H9 (cell line): ENCODE results near the gene NARF. TPM values are rescaled to one million over a fixed set of nuclear protein-coding genes. Genes with fewer than 3 reads are reported as not detected.

ENCODE experiments used
- DNase-seq: peaks from one replicate; pipeline ENCODE4 v3.0.0-alpha.2; 2017
- H2AFZ ChIP-seq: one replicate; pipeline ENCODE4 v1.6.1; 2013; ENCODE audit warnings: mild to moderate bottlenecking, low read length, control low read depth, moderate library complexity
- H2AK5ac ChIP-seq: 2 replicates; pipeline ENCODE4 v1.6.1; 2013; ENCODE audit warnings: low read length, control low read depth, mixed read lengths; ENCODE audit not compliant: insufficient read length
- H2BK120ac ChIP-seq: one replicate; pipeline ENCODE4 v1.6.1; 2013; ENCODE audit warnings: low read depth, mild to moderate bottlenecking, low read length, control low read depth, inconsistent platforms; ENCODE audit not compliant: poor library complexity, severe bottlenecking
- H2BK12ac ChIP-seq: 2 replicates; pipeline ENCODE4 v1.6.1; 2013; ENCODE audit warnings: low read length, control low read depth, mixed read lengths, low read depth; ENCODE audit not compliant: insufficient read length
- H2BK15ac ChIP-seq: 2 replicates; pipeline ENCODE4 v1.6.1; 2013; ENCODE audit warnings: low read depth, low read length, control low read depth
- H2BK20ac ChIP-seq: one replicate; pipeline ENCODE4 v1.6.1; 2013; ENCODE audit warnings: low read depth, mild to moderate bottlenecking, low read length, control low read depth, inconsistent platforms; ENCODE audit not compliant: poor library complexity, severe bottlenecking
- H2BK5ac ChIP-seq: 2 replicates; pipeline ENCODE4 v1.6.1; 2013; ENCODE audit warnings: low read length, control low read depth, mixed read lengths; ENCODE audit not compliant: insufficient read length
- H3K14ac ChIP-seq: 2 replicates; pipeline ENCODE4 v1.6.1; 2013; ENCODE audit warnings: low read length, control low read depth; ENCODE audit not compliant: insufficient read depth
- H3K18ac ChIP-seq: 2 replicates; pipeline ENCODE4 v1.6.1; 2013; ENCODE audit warnings: low read depth, mild to moderate bottlenecking, mixed read lengths, low read length, control low read depth; ENCODE audit not compliant: insufficient read length
- H3K23ac ChIP-seq: 2 replicates; pipeline ENCODE4 v1.6.1; 2013; ENCODE audit warnings: low read length, control low read depth, mixed read lengths, low read depth; ENCODE audit not compliant: insufficient read length
- H3K23me2 ChIP-seq: 2 replicates; pipeline ENCODE4 v1.6.1; 2013; ENCODE audit warnings: low read depth, mild to moderate bottlenecking, mixed read lengths, low read length, control low read depth; ENCODE audit not compliant: insufficient read length, poor library complexity, severe bottlenecking
- H3K27ac ChIP-seq: 2 replicates; pipeline ENCODE4 v1.5.1; 2013; ENCODE audit warnings: low read length, control low read depth, mixed read lengths, low read depth; ENCODE audit not compliant: insufficient read length
- H3K27me3 ChIP-seq: 2 replicates; pipeline ENCODE4 v1.6.1; 2013; ENCODE audit warnings: low read length, control low read depth, inconsistent platforms; ENCODE audit not compliant: insufficient read depth
- H3K4ac ChIP-seq: 2 replicates; pipeline ENCODE4 v1.6.1; 2013; ENCODE audit warnings: low read depth, mild to moderate bottlenecking, control low read depth, inconsistent platforms, low read length, moderate library complexity
- H3K4me1 ChIP-seq: 2 replicates; pipeline ENCODE4 v1.6.1; 2013; ENCODE audit warnings: low read length, control low read depth, inconsistent platforms; ENCODE audit not compliant: insufficient read depth
- H3K4me2 ChIP-seq: 2 replicates; pipeline ENCODE4 v1.6.1; 2013; ENCODE audit warnings: low read length, control low read depth, mixed read lengths; ENCODE audit not compliant: insufficient read length, insufficient read depth
- H3K56ac ChIP-seq: 2 replicates; pipeline ENCODE4 v1.6.1; 2013; ENCODE audit warnings: low read depth, mild to moderate bottlenecking, mixed read lengths, low read length, control low read depth; ENCODE audit not compliant: insufficient read length
- H3K79me1 ChIP-seq: 2 replicates; pipeline ENCODE4 v1.6.1; 2013; ENCODE audit warnings: low read depth, mild to moderate bottlenecking, moderate library complexity, low read length, control low read depth, inconsistent platforms; ENCODE audit not compliant: insufficient read depth, poor library complexity, severe bottlenecking
- H3K79me2 ChIP-seq: 2 replicates; pipeline ENCODE4 v1.6.1; 2013; ENCODE audit warnings: low read length, control low read depth, inconsistent platforms; ENCODE audit not compliant: insufficient read depth
- H3K9ac ChIP-seq: 2 replicates; pipeline ENCODE4 v1.6.1; 2013; ENCODE audit warnings: low read length, control low read depth, mixed read lengths; ENCODE audit not compliant: insufficient read length; ENCODE audit errors: extremely low read depth
- H3K9me3 ChIP-seq: one replicate; pipeline ENCODE4 v1.6.1; 2013; ENCODE audit warnings: low read depth, low read length, inconsistent platforms; ENCODE audit not compliant: control insufficient read depth
- H3T11ph ChIP-seq: one replicate; pipeline ENCODE4 v1.6.1; 2013; ENCODE audit warnings: mild to moderate bottlenecking, low read length, control low read depth, inconsistent platforms
- H4K20me1 ChIP-seq: one replicate; pipeline ENCODE4 v1.6.1; 2013; ENCODE audit not compliant: control insufficient read depth, insufficient read length, insufficient read depth
- H4K5ac ChIP-seq: 2 replicates; pipeline ENCODE4 v1.6.1; 2013; ENCODE audit warnings: low read depth, mild to moderate bottlenecking, mixed read lengths, low read length, control low read depth; ENCODE audit not compliant: insufficient read length
- H4K8ac ChIP-seq: replicated peaks from 2 replicates; pipeline ENCODE4 v1.6.1; 2013; ENCODE audit warnings: low read length, control low read depth, mixed read lengths, low read depth; ENCODE audit not compliant: insufficient read length
- H4K91ac ChIP-seq: 2 replicates; pipeline ENCODE4 v1.6.1; 2013; ENCODE audit warnings: low read depth, mild to moderate bottlenecking, moderate library complexity, mixed read lengths, low read length, control low read depth; ENCODE audit not compliant: insufficient read length
- H3K27ac Mint-ChIP-seq, 3 experiments: 2 replicates in 2 of 3; 3 replicates in 1 of 3; pipeline ENCODE4 v1.8.0; 2020 to 2021; ENCODE audit warnings: mixed read lengths in 3 of 3, mild to moderate bottlenecking in 1 of 3, moderate library complexity in 1 of 3
- H3K27me3 Mint-ChIP-seq: 2 replicates; pipeline ENCODE4 v1.8.0; 2021; ENCODE audit warnings: low read depth, mild to moderate bottlenecking, moderate library complexity, mixed read lengths
- H3K36me3 Mint-ChIP-seq, 3 experiments: 2 replicates in 2 of 3; 3 replicates in 1 of 3; pipeline ENCODE4 v1.8.0; 2020 to 2021; ENCODE audit warnings: low read depth in 3 of 3, mixed read lengths in 3 of 3; ENCODE audit not compliant: insufficient read depth in 1 of 3
- H3K4me1 Mint-ChIP-seq, 2 experiments: 2 replicates each; pipeline ENCODE4 v1.8.0; 2020; ENCODE audit warnings: mixed read lengths in 2 of 2
- H3K4me3 Mint-ChIP-seq, 2 experiments: 2 replicates in 1 of 2; 3 replicates in 1 of 2; pipeline ENCODE4 v1.8.0; 2020 to 2021; ENCODE audit warnings: mild to moderate bottlenecking in 2 of 2, mixed read lengths in 2 of 2, moderate library complexity in 1 of 2
- H3K9me3 Mint-ChIP-seq, 2 experiments: 2 replicates in 1 of 2; 3 replicates in 1 of 2; pipeline ENCODE4 v1.8.0; 2020; ENCODE audit warnings: mild to moderate bottlenecking in 2 of 2, mixed read lengths in 2 of 2, moderate library complexity in 1 of 2
- WGBS: extraction: QIAGEN DNeasy Blood & Tissue Kit; methylation state at CpG from one replicate; pipeline ENCODE4 v1.1.7; 2013; ENCODE audit warnings: missing lambda C conversion rate, low lambda C conversion rate, mixed read lengths; ENCODE audit not compliant: insufficient read length; ENCODE audit errors: extremely low coverage; 5-methylcytosine and 5-hydroxymethylcytosine counted together
- total RNA-seq: library from RNA; stranded (reverse); gene quantifications from 2 replicates; pipeline ENCODE4 v1.2.1, GENCODE V29; 2021
- TF ChIP-seq, protein P1 (sequence below): fragments of 200-600 bp; sonication (generic); conservative IDR thresholded peaks from 3 replicates; pipeline ENCODE4 v1.8.0; 2021; ENCODE audit warnings: antibody characterized with exemption, mild to moderate bottlenecking

Gene NARF
- total RNA-seq, 1 experiment from 2014 or later = 124 TPM

DNA sequence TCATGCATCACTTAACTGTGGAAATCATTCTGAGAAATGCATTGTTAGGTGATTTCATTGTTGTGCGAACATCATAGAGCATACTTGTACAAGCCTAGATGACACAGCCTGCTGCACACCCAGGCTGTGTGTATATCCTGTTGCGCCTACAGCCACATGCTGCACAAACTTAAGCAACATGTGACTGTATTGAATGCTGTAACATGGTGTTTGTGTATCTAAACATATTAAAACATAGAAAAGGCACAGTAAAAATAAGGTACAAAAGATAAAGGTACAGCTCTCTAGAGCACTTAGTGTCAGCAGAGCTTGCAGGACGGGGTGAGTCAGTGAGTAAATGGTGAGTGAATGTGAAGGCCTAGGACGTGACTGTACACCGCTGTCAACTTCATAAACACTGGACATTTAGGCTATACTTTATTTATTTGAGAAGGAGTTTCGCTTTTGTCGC is 72.9 kb downstream of the NARF start:
- Mint-ChIP-seq H3K27me3 (no peaks in the 10 kb centered on the region; the same call in 1 of the 2 replicates), H3K4me1 (peaks cover 41 to 58% of the 10 kb centered on the region in 2 experiments), H3K9me3 (no peaks in the 10 kb centered on the region), H3K36me3 (peaks cover 3 to 4% (median 3%) of the 10 kb centered on the region in 3 experiments; a peak in 4 of 7 replicates), H3K4me3 (no peak overlapping the region), H3K27ac (peak overlapping the region in 1 of 3 experiments; percentile 4; a peak in 1 of 7 replicates)
- Histone ChIP-seq H2BK5ac (no peak overlapping the region), H2BK15ac (no peak overlapping the region), H3K79me1 (no peaks in the 10 kb centered on the region), H2BK120ac (no peak overlapping the region), H3K4ac (no peak overlapping the region), H3K4me1 (peaks cover 5% of the 10 kb centered on the region; the same call in 1 of the 2 replicates), H4K20me1 (peaks cover 3% of the 10 kb centered on the region), H4K8ac (no peak overlapping the region), H3K18ac (no peak overlapping the region), H4K5ac (no peak overlapping the region), H3K9ac (no peak overlapping the region), H2AFZ (no peak overlapping the region), H4K91ac (no peak overlapping the region), H3T11ph (no peak overlapping the region), H3K23ac (no peak overlapping the region), H3K27ac (no peak overlapping the region), H3K4me2 (no peak overlapping the region), H3K27me3 (no peaks in the 10 kb centered on the region), H3K23me2 (no peaks in the 10 kb centered on the region), H2BK20ac (no peak overlapping the region), H3K9me3 (no peaks in the 10 kb centered on the region), H2AK5ac (no peak overlapping the region), H3K79me2 (peaks cover 73% of the 10 kb centered on the region), H3K56ac (no peak overlapping the region), H3K14ac (no peak overlapping the region), H2BK12ac (no peak overlapping the region)
- no CpG with 5 or more reads among the region's 7 CpGs for WGBS
- no peak for DNase-seq
- TF ChIP-seq, protein P1, sequence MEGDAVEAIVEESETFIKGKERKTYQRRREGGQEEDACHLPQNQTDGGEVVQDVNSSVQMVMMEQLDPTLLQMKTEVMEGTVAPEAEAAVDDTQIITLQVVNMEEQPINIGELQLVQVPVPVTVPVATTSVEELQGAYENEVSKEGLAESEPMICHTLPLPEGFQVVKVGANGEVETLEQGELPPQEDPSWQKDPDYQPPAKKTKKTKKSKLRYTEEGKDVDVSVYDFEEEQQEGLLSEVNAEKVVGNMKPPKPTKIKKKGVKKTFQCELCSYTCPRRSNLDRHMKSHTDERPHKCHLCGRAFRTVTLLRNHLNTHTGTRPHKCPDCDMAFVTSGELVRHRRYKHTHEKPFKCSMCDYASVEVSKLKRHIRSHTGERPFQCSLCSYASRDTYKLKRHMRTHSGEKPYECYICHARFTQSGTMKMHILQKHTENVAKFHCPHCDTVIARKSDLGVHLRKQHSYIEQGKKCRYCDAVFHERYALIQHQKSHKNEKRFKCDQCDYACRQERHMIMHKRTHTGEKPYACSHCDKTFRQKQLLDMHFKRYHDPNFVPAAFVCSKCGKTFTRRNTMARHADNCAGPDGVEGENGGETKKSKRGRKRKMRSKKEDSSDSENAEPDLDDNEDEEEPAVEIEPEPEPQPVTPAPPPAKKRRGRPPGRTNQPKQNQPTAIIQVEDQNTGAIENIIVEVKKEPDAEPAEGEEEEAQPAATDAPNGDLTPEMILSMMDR = no peak
